HG03103 (cell line): Measurements from ENCODE around the gene MRPS26.
A peak's percentile ranks its signal among the peaks of the same experiment; 100 is the strongest.
"Not testable (repeated sequence)": the region's sequence is repeated elsewhere in the genome, so short reads cannot be mapped to it uniquely, and the experiment has no call there.

Experiments
- ATAC-seq: cut with Tn5 transposase; IDR thresholded peaks from one replicate; pipeline ENCODE4 v1.9.1; 2021; ENCODE audit warnings: low read depth; ENCODE audit not compliant: unreplicated experiment

MRPS26 gene

DNA sequence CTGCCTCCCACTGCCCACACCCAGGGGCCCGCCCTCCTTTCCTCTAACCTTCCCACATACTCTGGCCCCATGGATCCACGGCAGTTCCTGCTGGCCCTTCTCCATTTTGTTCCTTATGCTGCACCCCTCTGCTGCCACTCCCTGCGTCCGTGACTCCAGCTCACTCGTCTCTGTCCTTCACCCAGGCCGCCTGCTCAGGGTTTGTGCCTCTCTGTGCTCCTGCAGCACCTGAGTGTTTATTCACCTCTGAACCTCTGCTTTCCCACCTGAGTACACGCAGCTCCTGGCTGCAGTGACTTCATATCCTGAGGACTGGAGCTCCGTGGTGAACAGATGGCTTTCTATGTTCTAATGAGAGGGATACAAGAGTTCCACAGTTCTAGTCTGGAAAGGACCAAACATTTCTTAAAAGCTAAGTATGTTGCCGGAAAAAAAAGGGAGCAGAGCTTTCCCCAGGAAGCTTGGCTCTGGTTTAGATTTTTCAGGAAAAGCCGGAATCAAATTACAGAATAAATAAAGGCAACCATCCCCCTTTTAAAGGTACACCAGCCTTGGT is 3.9 kb upstream of the MRPS26 start:
- ATAC-seq = no peak

DNA sequence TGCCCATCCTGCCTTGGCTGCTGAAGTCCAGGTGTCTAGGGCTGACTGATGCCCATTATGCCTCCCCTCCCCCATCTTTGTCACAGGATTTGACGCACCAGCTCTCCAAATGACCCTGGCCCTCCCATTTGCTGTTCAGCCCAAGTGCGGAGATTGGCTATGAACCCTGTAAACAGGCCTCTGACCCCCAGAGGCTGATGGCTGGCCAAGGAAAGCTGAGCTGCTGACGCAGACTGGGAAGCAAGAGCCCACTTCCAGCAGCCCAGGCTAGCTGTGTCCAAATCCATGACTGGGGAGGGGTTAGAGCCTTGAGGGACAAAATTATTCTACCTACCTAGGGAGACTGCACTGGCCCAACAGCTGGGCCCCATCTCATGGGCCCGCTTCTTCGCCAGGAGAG is 3.2 kb upstream of the MRPS26 start:
- no peak for ATAC-seq

DNA sequence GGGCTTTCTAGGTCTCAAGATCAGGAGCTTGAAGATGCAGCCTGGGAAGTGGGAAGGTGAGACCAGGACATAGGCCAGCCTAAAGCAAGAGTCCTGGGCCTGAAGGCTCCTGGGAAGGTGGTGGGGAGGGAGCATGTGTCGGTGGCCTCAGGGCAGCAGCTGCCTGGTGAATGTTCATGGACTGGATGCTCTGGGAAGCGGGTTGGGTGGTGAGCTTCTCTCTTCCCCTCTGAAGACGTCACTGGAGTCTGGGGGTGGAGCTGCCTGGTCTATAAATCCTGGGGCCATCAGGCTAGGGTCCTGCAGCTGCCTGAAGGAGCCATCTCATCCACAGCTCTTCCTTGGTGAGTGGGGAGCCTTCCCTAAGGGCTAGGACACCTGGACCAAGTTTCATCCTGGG is 2.5 kb upstream of the MRPS26 start, which contains the start of gene GNRH2:
TSS of gene GNRH2 (plus strand) at position 301 of the 400 bp plus-strand sequence. CDS start 793 bp downstream, outside the sequence.
- ATAC-seq = no peak

DNA sequence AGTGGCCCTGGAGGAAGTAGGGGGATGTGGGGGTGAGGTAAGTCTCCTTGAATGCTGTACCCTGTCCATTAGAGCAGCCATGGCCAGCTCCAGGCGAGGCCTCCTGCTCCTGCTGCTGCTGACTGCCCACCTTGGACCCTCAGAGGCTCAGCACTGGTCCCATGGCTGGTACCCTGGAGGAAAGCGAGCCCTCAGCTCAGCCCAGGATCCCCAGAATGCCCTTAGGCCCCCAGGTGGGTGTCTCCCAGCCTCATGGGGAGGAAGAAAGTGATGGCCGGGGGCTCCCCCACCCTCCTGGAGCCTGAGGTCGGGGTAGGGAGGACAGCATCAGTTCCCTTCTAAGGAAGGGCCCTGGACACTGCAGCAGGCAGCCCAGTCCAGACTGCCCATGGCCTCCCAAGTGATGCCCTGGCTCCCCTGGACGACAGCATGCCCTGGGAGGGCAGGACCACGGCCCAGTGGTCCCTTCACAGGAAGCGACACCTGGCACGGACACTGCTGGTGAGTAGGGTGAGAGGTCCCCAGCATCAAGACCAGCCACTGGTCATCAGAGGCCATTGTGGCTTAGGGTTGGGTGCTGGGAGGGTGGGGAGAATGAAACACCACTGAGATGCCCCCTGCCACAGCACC is 1.4 kb upstream of the MRPS26 start:
- no peak for ATAC-seq

DNA sequence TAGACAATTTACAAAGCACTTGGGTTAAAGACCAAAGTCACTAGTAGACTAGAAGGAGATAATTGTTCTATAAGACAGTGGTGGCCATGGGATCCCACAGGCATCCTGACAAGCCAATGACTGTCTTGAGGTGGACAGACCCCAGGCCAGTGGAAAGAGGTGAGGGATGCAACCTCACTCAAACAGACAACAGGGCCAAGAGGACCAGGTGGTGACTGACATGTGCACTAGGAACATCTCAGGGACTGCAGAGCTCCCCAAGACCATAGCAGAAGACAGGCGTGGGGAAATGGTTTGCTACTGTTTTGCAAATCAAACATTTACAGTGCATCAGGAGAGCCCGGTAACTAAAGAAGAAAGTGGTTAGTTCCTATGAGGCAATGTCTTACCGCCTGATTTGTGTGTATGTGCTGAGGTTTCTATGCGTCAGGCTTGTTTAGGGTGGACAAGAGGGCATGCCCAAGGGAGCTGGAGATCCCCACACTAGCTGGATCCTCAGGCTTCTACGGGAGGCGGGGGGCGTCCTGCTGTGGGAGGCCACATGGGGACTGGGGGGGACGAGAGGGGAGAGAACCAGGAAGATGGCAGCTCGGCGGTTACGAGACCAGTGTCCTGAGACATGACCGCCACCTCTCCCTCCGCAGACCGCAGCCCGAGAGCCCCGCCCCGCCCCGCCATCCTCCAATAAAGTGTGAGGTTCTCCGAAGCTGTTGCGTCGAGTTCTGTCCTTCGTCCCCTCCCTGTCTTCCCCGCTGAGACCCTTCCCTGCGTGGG is 623 bp upstream of the MRPS26 start:
- peak; percentile 30 for ATAC-seq

DNA sequence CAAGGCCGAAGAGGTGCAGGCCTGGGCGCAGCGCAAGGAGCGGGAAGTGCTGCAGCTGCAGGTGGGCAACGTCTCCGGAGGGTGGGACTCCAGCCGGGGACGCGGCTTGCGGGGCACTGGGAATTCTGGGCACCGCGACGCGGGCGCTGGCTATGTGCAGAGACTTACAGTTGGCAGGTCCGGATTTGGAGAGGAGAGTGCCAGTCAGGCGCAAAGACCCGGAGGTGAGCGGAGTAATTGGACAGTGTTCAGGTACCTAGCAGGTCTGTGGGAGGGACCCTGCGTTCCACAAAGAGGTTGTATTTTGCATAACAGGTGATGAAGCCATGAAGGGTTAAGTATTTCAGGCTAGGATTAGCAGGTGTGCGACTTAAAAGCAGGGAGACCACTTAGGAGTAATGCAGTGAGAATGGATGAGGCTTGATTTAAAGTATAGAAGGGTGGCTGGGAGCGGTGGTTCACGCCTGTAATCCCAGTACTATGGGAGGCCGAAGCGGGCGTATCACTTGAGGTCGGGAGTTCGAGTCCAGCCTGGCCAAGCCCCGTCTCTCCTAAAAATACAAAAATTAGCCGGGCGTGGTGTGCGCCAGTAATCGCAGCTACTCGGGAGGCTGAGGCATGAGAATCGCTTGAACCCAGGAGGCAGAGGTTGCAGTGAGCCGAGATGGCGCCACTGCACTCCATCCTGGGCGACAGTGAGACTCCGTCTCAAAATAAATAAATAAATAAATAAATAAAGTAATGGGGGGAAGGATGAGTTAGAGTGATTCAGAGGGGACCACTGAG is 1.0 kb downstream of the MRPS26 start:
- ATAC-seq = no peak

DNA sequence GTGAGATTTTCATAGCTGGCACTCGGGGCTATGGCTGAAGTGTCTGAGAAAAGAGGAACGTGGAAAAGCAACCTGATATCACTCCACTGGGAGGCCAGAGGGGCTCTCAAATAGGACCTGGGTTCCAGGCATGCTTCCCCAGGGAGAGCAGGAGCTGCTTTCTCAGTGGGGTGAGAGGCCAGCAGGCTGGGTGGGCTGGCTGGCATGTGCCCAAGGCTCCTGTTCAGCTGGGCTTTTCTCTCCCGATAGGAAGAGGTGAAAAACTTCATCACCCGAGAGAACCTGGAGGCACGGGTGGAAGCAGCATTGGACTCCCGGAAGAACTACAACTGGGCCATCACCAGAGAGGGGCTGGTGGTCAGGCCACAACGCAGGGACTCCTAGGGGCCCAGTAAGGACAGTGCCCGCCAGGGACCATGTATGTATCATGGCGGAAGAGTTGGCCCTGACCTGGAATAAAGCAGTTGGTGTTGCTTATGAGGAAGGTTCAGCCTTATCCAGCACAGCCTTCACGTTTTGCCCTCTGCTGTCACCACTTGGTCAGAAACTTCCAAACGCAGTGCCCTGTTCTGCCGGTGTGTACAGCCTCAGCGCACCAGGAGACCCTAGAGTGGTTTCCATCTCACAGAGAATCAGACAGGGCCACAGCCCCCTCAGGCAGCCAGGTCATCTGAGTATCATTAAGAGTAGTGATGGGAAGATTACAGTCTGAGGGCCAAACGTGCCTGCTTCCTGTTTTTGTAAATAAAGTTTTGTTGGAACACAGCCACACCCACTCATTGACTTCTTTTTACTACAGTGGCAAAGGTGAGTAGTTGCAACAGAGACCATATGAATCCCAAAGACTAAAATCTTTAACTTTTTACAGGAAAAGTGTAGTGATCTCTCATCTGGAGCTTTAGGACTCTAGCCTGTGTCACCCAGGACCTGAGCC is 1.9 kb downstream of the MRPS26 start:
- ATAC-seq = no peak

DNA sequence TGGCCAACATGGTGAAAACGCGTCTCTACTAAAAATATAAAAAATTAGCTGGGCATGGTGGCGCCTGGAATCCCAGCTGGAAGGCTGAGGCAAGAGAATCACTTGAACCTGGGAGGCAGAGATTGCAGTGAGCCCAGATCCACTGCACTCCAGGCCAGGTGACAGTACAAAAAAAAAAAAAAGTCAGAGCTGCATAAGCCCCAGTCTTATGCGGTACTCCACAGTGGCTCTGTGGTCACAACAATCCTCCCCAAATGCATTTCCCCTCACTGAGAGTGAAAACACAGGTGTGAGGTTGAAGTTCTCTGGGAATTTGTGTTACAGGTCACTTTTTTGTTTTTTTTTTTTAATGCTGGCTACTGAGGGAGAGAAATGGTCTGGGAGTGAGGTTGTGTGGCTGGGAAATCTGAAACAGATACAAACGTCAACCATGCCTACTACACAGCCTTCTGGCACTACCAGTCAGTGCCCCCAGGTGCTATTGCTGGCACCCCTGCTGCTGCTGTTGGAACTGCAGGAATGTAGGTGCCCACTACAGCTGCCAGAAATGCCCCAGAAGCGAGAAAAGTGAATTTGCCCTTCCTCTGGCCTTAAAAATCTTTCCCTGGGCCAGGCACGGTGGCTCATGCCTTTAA is 5.7 kb downstream of the MRPS26 start:
- ATAC-seq = no peak

DNA sequence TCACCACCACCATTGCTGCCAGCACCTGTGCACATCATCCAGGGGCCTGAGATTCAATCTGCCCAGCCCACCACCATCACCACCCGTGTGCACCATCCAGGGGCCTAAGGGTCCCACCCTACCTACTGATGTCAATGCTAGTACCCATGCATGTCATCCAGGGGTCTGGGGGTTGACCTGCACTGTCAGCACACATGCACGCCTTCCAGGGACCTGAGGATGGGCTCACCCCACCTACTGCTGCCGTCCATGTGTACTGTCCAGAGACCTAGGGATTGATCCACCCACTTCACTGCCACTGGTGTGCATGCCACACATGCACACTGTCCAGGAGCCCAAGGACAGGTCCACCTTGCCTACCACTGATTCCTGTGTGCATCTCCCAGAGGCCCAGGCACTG is 13.6 kb downstream of the MRPS26 start:
- no peak for ATAC-seq

DNA sequence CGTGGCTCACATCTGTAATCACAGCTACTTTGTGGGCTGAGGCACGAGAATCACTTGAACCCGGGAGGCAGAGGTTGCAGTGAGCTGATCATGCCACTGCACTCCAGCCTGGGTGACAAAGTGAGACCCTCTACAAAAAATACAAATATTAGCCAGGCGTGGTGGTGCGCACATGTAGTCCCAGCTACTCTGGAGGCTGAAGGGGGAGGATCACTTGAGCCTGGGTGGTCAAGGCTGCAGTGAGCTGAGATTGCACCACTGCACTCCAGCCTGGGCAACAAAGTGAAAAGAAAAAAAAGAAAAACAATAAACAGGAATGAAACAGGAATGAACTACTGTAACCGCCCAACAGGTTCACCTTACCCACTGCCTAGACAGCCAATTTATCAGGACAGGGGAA is 18.3 kb downstream of the MRPS26 start:
- not testable (repeated sequence) for ATAC-seq

DNA sequence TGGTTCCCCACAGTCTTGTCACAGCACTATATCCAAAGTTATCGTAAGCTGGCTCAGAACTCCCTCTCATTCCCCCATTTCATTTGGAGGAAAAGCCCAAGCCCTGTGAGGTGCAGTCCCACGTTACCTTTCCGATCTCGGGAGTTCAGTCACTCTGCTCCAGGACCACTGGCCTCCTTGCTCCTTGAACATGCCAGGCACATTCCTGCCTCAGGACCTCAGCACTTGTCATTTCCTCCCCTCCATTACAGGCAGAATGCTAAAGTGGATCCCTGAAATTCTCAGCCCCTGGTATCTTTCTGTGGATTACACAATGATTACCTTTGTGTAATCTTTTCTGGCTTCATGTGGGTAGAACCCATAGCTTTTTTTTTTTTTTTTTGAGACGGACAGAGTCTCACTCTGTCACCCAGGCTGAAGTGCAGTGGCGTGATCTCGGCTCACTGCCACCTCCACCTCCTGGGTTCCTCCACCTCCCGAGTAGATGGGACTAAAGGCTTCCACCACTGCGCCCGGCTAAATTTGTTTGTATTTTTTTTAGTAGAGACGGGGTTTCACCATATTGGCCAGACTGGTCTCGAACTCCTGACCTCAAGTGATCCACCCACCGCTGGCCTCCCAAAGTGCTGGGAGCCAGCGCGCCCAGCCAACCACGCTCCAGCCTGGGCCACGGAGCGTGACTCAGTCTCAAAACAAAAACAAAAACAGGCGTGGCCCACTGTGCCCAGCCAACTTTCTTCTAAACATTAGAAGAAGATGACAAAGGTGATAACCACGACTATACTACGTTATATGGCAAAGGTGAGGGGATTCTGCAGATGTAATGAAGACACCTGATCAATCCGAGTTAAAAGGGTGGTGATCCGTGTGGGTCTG is 21.5 kb downstream of the MRPS26 start:
- no peak for ATAC-seq

DNA sequence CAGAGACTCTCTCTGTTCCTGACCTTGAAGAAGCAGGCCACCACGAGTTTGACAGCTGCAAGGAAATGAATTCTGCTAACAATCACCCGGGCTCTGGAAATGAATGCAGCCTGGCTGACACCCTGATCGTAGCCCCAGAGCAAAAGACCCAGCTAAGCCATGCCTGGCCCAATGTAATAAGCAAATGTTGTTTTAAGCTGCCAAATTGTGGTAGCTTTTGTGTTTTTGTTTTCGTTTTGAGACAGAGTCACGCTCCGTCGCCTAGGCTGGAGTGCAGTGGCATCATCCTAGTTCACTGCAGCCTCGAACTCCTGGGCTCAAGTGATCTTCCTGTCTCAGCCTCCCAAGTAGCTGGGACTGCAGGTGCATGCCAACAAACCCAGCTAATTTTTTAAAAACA is 22.2 kb downstream of the MRPS26 start:
- ATAC-seq = no peak

DNA sequence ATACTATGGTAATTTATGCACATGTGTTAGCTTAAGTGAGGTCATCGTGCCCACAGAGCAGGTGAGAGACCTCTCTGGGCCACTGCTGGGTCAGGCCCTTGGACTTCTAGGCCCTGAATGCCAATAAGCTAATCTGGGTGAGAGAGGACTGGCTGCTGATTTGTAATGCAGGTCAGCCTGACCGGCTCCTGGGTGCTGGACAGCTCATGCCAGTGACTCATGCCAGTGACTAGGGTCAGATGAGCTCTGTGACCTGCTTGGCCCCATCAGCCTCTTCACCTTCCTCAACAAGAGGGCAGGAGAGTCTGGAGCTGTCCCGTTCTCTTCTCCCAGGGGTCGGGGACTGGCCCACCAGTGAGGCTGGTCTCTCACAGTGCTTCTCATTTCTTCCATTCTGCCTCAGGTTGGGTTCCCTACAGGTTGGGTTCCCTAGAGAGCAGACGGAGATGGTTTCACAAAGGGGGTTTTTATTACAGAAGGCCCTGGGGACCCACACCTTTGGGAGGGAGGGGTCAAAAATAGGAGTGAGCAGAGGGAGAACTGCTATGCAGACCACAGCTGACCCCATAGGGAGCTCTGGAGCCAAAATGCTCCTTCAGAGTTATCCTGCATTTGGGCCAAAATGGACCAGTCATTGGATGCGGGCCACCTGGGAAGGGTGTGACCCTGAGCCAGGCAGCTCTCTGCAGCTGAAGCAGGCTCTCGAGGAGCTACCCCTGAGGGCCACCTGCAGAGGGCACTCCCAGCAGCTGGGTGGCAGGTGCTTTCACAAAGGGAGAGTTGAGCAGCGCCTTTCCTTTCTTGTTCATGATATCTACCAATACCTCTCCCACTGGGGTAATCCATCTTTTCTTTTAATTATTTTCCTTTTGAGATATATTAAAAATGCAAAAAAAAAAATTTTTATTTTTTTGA is 23.4 kb downstream of the MRPS26 start:
- ATAC-seq = no peak

DNA sequence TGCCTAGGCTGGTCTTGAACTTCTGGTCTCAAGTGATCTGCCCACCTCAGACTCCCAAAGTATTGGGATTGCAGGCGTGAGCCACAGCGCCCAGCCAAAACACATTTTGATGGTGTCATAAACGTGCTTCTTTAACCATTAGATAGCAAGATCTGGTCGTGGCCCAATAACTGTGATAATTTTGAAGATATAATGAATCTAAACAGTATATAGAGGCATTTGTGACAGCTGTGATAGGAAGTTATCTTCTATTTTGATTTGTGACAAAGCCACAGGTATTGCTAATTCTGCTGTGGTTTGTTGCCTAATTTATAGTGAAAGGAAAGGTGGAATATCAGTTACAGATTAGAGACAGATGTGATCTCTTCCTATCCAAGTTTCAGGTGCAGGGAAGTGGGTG is 24.9 kb downstream of the MRPS26 start:
- ATAC-seq = no peak

DNA sequence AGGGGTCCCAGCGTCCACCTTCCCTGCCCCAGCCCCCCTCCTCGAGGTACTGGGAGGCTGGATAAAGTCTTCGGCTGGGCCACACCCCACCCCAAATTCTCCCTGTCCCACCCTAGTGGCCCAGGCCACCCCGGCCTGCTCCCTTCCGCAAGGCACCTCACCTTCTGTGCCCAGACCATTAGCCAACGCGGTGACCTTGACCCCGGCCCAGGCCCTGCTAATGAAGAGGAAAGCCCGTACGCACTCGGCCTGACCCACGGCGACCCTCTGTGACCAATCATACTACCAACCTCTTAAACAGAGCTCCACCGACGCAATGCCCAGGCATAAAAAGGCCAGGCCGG is 25.4 kb downstream of the MRPS26 start:
- no peak for ATAC-seq

DNA sequence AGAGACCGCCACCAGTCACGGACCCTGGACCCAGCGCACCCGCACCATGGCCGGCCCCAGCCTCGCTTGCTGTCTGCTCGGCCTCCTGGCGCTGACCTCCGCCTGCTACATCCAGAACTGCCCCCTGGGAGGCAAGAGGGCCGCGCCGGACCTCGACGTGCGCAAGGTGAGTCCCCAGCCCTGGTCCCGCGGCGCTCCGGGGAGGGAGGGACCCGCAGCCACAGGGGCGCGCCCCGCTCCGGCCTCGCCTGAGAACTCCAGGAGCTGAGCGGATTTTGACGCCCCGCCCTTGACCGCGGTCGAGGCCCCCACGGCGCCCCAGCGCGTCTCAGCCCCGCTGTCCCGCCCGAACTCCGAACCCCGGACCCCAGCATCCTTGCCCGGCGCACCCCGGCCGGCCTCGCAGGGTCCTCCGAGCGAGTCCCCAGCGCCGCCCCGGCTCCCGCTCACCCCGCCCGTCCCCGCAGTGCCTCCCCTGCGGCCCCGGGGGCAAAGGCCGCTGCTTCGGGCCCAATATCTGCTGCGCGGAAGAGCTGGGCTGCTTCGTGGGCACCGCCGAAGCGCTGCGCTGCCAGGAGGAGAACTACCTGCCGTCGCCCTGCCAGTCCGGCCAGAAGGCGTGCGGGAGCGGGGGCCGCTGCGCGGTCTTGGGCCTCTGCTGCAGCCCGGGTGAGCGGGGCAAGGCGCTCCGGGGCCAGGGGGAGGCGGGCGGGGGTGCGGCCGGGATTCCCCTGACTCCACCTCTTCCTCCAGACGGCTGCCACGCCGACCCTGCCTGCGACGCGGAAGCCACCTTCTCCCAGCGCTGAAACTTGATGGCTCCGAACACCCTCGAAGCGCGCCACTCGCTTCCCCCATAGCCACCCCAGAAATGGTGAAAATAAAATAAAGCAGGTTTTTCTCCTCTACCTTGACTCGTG is 26.0 kb downstream of the MRPS26 start, which contains the start of gene OXT:
TSS of gene OXT (plus strand) at position 11 of the 920 bp plus-strand sequence. CDS start at position 47, 36 bp downstream.
- ATAC-seq = no peak
